PC-3 (cell line): Measurements from ENCODE around the gene TRAK1. TPM values are rescaled to one million over a fixed set of nuclear protein-coding genes. Genes with fewer than 3 reads are reported as not detected.

Experiments
- ATAC-seq: fragments of 200-7000 bp; cut with Tn5 transposase; 2 replicates; pipeline ENCODE4 v1.9.1; 2020; ENCODE audit warnings: mild to moderate bottlenecking, moderate library complexity
- BruUV-seq: library from RNA; stranded (reverse); fragments of 400-500 nt; replicated peaks from 2 replicates; lab custom pipeline; 2021; lab: Mats Ljungman, UMichigan
- CTCF ChIA-PET: fragments of 300-600 bp; sonication (Branson Sonifier 250); formaldehyde crosslinking; loops from one replicate; lab custom pipeline; 2022; ENCODE audit warnings: antibody characterized with exemption; lab: Charles Lee
- POLR2A ChIA-PET: fragments of 300-600 bp; sonication (Branson Sonifier 250); formaldehyde crosslinking; loops from one replicate; lab custom pipeline; 2022; ENCODE audit warnings: antibody characterized with exemption; ENCODE audit not compliant: unreplicated experiment; lab: Charles Lee
- DNase-seq: peaks from one replicate; pipeline ENCODE4 v3.0.0-alpha.2; 2015
- H2AFZ ChIP-seq: fragments of 300-600 bp; sonication (generic); 2 replicates; pipeline ENCODE4 v1.6.0; 2016; ENCODE audit warnings: antibody characterized with exemption, low read length
- H3F3A ChIP-seq: fragments of 300-600 bp; sonication (generic); one replicate; pipeline ENCODE4 v1.6.0; 2017; ENCODE audit warnings: antibody characterized with exemption, low read length, control low read depth, mild to moderate bottlenecking; ENCODE audit not compliant: unreplicated experiment
- H3K27ac ChIP-seq: fragments of 300-600 bp; sonication (generic); 2 replicates; pipeline ENCODE4 v1.5.1; 2016; ENCODE audit warnings: mild to moderate bottlenecking, low read length
- H3K27me3 ChIP-seq: fragments of 300-600 bp; sonication (generic); 2 replicates; pipeline ENCODE4 v1.6.1; 2016; ENCODE audit warnings: low read length, mixed read lengths
- H3K36me3 ChIP-seq: fragments of 300-600 bp; sonication (generic); 2 replicates; pipeline ENCODE4 v1.6.1; 2016; ENCODE audit warnings: low read depth, mixed run types, low read length, mixed read lengths
- H3K4me1 ChIP-seq: fragments of 300-600 bp; sonication (generic); 2 replicates; pipeline ENCODE4 v1.5.1; 2016; ENCODE audit warnings: low read length; ENCODE audit not compliant: insufficient read depth
- H3K4me2 ChIP-seq: fragments of 300-600 bp; sonication (generic); 2 replicates; pipeline ENCODE4 v1.6.0; 2016; ENCODE audit warnings: low read length
- H3K4me3 ChIP-seq: fragments of 300-600 bp; sonication (generic); 2 replicates; pipeline ENCODE4 v1.5.1; 2016; ENCODE audit warnings: mild to moderate bottlenecking, low read length, mixed read lengths
- H3K79me2 ChIP-seq: fragments of 300-600 bp; sonication (generic); 2 replicates; pipeline ENCODE4 v1.6.1; 2017; ENCODE audit warnings: low read length, mixed read lengths
- H3K9ac ChIP-seq: fragments of 300-600 bp; sonication (generic); 2 replicates; pipeline ENCODE4 v1.6.0; 2016; ENCODE audit warnings: mild to moderate bottlenecking, low read length
- H3K9me2 ChIP-seq: fragments of 300-600 bp; sonication (generic); replicated peaks from 2 replicates; pipeline ENCODE4 v1.6.1; 2016; ENCODE audit warnings: mixed run types, low read length, mixed read lengths
- H3K9me3 ChIP-seq: fragments of 300-600 bp; sonication (generic); 2 replicates; pipeline ENCODE4 v1.6.1; 2016; ENCODE audit warnings: low read length, mixed read lengths
- H4K20me1 ChIP-seq: fragments of 300-600 bp; sonication (generic); 2 replicates; pipeline ENCODE4 v1.6.1; 2016; ENCODE audit warnings: low read length, mixed read lengths
- CTCF ChIP-seq: fragments of 300-600 bp; sonication (generic); conservative IDR thresholded peaks from 2 replicates; pipeline ENCODE4 v1.5.1; 2017; ENCODE audit warnings: antibody characterized with exemption, low read depth, mild to moderate bottlenecking, low read length
- EZH2 ChIP-seq: fragments of 300-600 bp; sonication (generic); IDR thresholded peaks from one replicate; pipeline ENCODE4 v1.6.1; 2017; ENCODE audit warnings: antibody characterized with exemption, mild to moderate bottlenecking, low read length; ENCODE audit not compliant: unreplicated experiment
- EZH2phosphoT487 ChIP-seq: fragments of 300-600 bp; sonication (generic); IDR thresholded peaks from 2 replicates; pipeline ENCODE4 v1.6.1; 2018; ENCODE audit warnings: mild to moderate bottlenecking, antibody characterized with exemption, low read length, borderline replicate concordance
- intact Hi-C: fragments of 100-400 bp; cut with micrococcal nuclease; formaldehyde crosslinking; loops from 2 replicates; pipeline ENCODE4 v1.9.0; 2023
- total RNA-seq: library from RNA; depleted of rRNA; stranded (reverse); fragments of >200 nt; gene quantifications from 2 replicates; pipeline ENCODE4 v1.2.3, GENCODE V29; 2014

TRAK1 gene
- total RNA-seq, 1 experiment from 2014 or later: 23.4 TPM

GRCh38 chr3:42177068-42177800 lies 86.1 kb downstream of the TRAK1 start:
- Histone ChIP-seq H3K4me3 (no peak overlapping the region), H3K4me2 (no peak overlapping the region), H3K79me2 (no peaks in the 10 kb centered on the region), H3K9ac (no peak overlapping the region), H2AFZ (no peak overlapping the region), H3F3A (peaks cover 5% of the 10 kb centered on the region), H4K20me1 (no peaks in the 10 kb centered on the region), H3K9me3 (no peaks in the 10 kb centered on the region), H3K27me3 (no peaks in the 10 kb centered on the region), H3K27ac (peak overlapping the region; percentile 5), H3K9me2 (no peaks in the 10 kb centered on the region), H3K36me3 (no peaks in the 10 kb centered on the region), H3K4me1 (peaks cover 45% of the 10 kb centered on the region)
- BruUV-seq: no TSS peak
- DNase-seq: no peak
- intact Hi-C loops: no loop called here
- TF ChIP-seq CTCF (no peak), EZH2 (no peak), EZH2phosphoT487 (no peak)
- ATAC-seq: no peak
- ChIA-PET POLR2A (no interaction called here), CTCF (interaction anchor here (0.6 kb wide), 1 partner anchor 14 kb away, joined by 3 read pairs; no protein-coding TSS in a partner anchor)

GRCh38 chr3:42177801-42178150 lies 86.6 kb downstream of the TRAK1 start:
- Histone ChIP-seq H3K9me2 (no peaks in the 10 kb centered on the region), H3K9me3 (no peaks in the 10 kb centered on the region), H3K9ac (no peak overlapping the region), H3F3A (peaks cover 5% of the 10 kb centered on the region), H2AFZ (no peak overlapping the region), H3K27me3 (no peaks in the 10 kb centered on the region), H3K36me3 (no peaks in the 10 kb centered on the region), H3K4me1 (peaks cover 45% of the 10 kb centered on the region), H3K4me3 (no peak overlapping the region), H3K27ac (no peak overlapping the region), H3K4me2 (no peak overlapping the region), H4K20me1 (no peaks in the 10 kb centered on the region), H3K79me2 (no peaks in the 10 kb centered on the region)
- TF ChIP-seq CTCF: no peak
- ChIA-PET POLR2A (no interaction called here), CTCF (no interaction called here)
- ATAC-seq: no peak
- no peak for DNase-seq
- BruUV-seq: no TSS peak
- intact Hi-C loops: no loop called here

- intact Hi-C loops: no loop called here
Observed at GRCh38 chr3:42179110-42179725, 88.1 kb downstream of the TRAK1 start.

More at GRCh38 chr3:42179110-42179725, 88.1 kb downstream of the TRAK1 start:
- H2AFZ ChIP-seq: no peak overlapping the region
- ChIA-PET CTCF (interaction anchor here (0.6 to 2.2 kb wide), 3 partner anchors 12 to 62 kb away, joined by 3 to 9 read pairs (median 3); no protein-coding TSS in a partner anchor), POLR2A (no interaction called here)
- no peaks in the 10 kb centered on the region for H3K36me3 ChIP-seq
- no peaks in the 10 kb centered on the region for H3K27me3 ChIP-seq
- 0 out of 2 replicates have a peak overlapping the region, but pooled peaks have one; percentile 10 for H3K9ac ChIP-seq
- H3K79me2 ChIP-seq: no peaks in the 10 kb centered on the region
- H3F3A ChIP-seq: peaks cover 5% of the 10 kb centered on the region
- no peaks in the 10 kb centered on the region for H3K9me2 ChIP-seq
- ATAC-seq (peak; percentile 98), DNase-seq (peak; percentile 97)
- peak overlapping the region; percentile 13; the same call in 1 of the 2 replicates for H3K4me3 ChIP-seq
- peak overlapping the region; percentile 75 for H3K27ac ChIP-seq
- H3K9me3 ChIP-seq: no peaks in the 10 kb centered on the region
- peaks cover 51% of the 10 kb centered on the region for H3K4me1 ChIP-seq
- BruUV-seq: no TSS peak
- TF ChIP-seq CTCF: no peak
- TF ChIP-seq EZH2: no peak
- TF ChIP-seq EZH2phosphoT487: no peak
- H3K4me2 ChIP-seq: peak overlapping the region; percentile 75
- H4K20me1 ChIP-seq: no peaks in the 10 kb centered on the region
